Liver (tissue), 3 donors: ENCODE measurements around the gene CSTF2T.

Source experiments
- CTCF ChIP-seq: fragments of 150-350 bp; IDR thresholded peaks from 2 replicates; pipeline ENCODE4 v1.5.1; 2017; ENCODE audit warnings: improper control_type of control experiment, low read depth, low read length; ENCODE audit not compliant: missing input control
- EGR1 ChIP-seq, 2 donors: IDR thresholded peaks; 2 replicates each; pipeline ENCODE4 v1.6.1; 2016 to 2018; ENCODE audit warnings: antibody characterized with exemption in 2 of 2, low read depth in 2 of 2
- HNF4G ChIP-seq: IDR thresholded peaks from 2 replicates; pipeline ENCODE4 v1.6.1; 2016; ENCODE audit warnings: antibody characterized with exemption
- JUND ChIP-seq, 2 donors: IDR thresholded peaks; 2 replicates each; pipeline ENCODE4 v1.6.1; 2016; ENCODE audit warnings: antibody characterized with exemption in 2 of 2
- NR2F2 ChIP-seq: IDR thresholded peaks from 2 replicates; pipeline ENCODE4 v1.6.1; 2016; ENCODE audit warnings: antibody characterized with exemption
- REST ChIP-seq: IDR thresholded peaks from 2 replicates; pipeline ENCODE4 v1.6.1; 2016; ENCODE audit warnings: antibody characterized with exemption, mild to moderate bottlenecking
- SP1 ChIP-seq: IDR thresholded peaks from 2 replicates; pipeline ENCODE4 v1.6.1; 2018; ENCODE audit warnings: antibody characterized with exemption, mild to moderate bottlenecking
- TAF1 ChIP-seq: conservative IDR thresholded peaks from 2 replicates; pipeline ENCODE4 v1.6.1; 2016; ENCODE audit warnings: antibody characterized with exemption, mild to moderate bottlenecking
- ZBTB33 ChIP-seq: IDR thresholded peaks from 2 replicates; pipeline ENCODE4 v1.6.1; 2016; ENCODE audit warnings: antibody characterized with exemption
- TF ChIP-seq, protein P1 (sequence below): IDR thresholded peaks from 2 replicates; pipeline ENCODE4 v1.6.1; 2016; ENCODE audit warnings: antibody characterized with exemption
- donor health status: healthy.
- donor health status: healthy.

GRCh38 chr10:51689536-51689935 lies 9.9 kb downstream of the CSTF2T start:
- TF ChIP-seq CTCF (no peak), NR2F2 (no peak), EGR1 (IDR thresholded peaks at IDR 0.05; ENCODE audit: low read depth in 2 of 2) (no peak), SP1 (no peak), JUND (IDR thresholded peaks at IDR 0.05) (no peak), TAF1 (no peak), HNF4G (no peak), ZBTB33 (no peak), REST (no peak)
- TF ChIP-seq, protein P1, sequence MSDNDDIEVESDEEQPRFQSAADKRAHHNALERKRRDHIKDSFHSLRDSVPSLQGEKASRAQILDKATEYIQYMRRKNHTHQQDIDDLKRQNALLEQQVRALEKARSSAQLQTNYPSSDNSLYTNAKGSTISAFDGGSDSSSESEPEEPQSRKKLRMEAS = no peak
